Uterus (tissue), 2 donors: Measurements from ENCODE around the gene CAMTA2.

Experiments
- CTCF ChIP-seq, 4 experiments: fragments of 200-600 bp in 2 of 4; fragments of 450-650 bp in 2 of 4; sonication (generic) in 2 of 4; IDR thresholded peaks; one replicate each; pipeline ENCODE4 v1.5.1; 2016 to 2019; ENCODE audit warnings: antibody characterized with exemption in 4 of 4, mild to moderate bottlenecking in 2 of 4, moderate library complexity in 1 of 4
- POLR2A ChIP-seq, 2 donors: fragments of 450-650 bp; IDR thresholded peaks; one replicate each; pipeline ENCODE4 v1.6.1; 2016; ENCODE audit warnings: antibody characterized with exemption in 2 of 2, mild to moderate bottlenecking in 1 of 2, moderate library complexity in 1 of 2

- TF ChIP-seq CTCF (IDR thresholded peaks at IDR 0.05) (no peak), POLR2A (IDR thresholded peaks at IDR 0.05) (no peak)
These were observed 15.6 kb downstream of the CAMTA2 start for GRCh38 chr17:4971826-4972225.
